A549 (cell line): ENCODE data around the gene IFI30. TPM values are rescaled to one million over a fixed set of nuclear protein-coding genes. Genes with fewer than 3 reads are reported as not detected.

Source experiments
- ATAC-seq, 2 experiments: fragments of 200-7000 bp in 1 of 2; fragments of >200 bp in 1 of 2; cut with Nextera tagmentation in 1 of 2; cut with Tn5 transposase in 1 of 2; 3 replicates each; pipeline versions ENCODE4 v1.8.0 to v1.9.1; 2018 to 2020; ENCODE audit warnings: mild to moderate bottlenecking in 1 of 2, moderate library complexity in 1 of 2
- CTCF ChIA-PET: fragments of 300-600 bp; sonication (Branson Sonifier 250); formaldehyde crosslinking; extraction: SDS; loops from one replicate; lab custom pipeline; 2021; ENCODE audit warnings: antibody characterized with exemption, inconsistent platforms; lab: Yijun Ruan, JAX
- POLR2A ChIA-PET: fragments of 350-600 bp; formaldehyde crosslinking; extraction: SDS; loops from one replicate; lab custom pipeline; 2021; ENCODE audit warnings: antibody characterized with exemption, inconsistent platforms; lab: Yijun Ruan, JAX
- DNase-seq, 2 experiments: peaks; one replicate each; pipeline versions ENCODE4 v3.0.0 to v3.0.0-alpha.2; 2011 to 2016; ENCODE audit warnings: low read depth in 1 of 2, low spot score in 1 of 2
- FAIRE-seq: peaks from 2 replicates; lab custom pipeline; 2011; peaks lifted over from hg19 to GRCh38; lab: Jason Lieb, UNC
- H3K27ac ChIP-seq, 2 experiments: fragments of >200 bp; sonication (Bioruptor Twin); formaldehyde crosslinking; 3 replicates each; pipeline ENCODE4 v1.5.1; 2016 to 2017
- H3K4me1 ChIP-seq: fragments of >200 bp; sonication (Bioruptor Twin); formaldehyde crosslinking; 3 replicates; pipeline ENCODE4 v1.6.1; 2016
- H3K4me2 ChIP-seq: fragments of >200 bp; sonication (Bioruptor Twin); formaldehyde crosslinking; 3 replicates; pipeline ENCODE4 v1.6.1; 2016
- H3K4me3 ChIP-seq: fragments of >200 bp; sonication (Bioruptor Twin); formaldehyde crosslinking; 3 replicates; pipeline ENCODE4 v1.5.1; 2016
- H3K9me3 ChIP-seq: fragments of >200 bp; sonication (Bioruptor Twin); formaldehyde crosslinking; 3 replicates; pipeline ENCODE4 v1.6.1; 2016
- CBX2 ChIP-seq: fragments of 200-600 bp; sonication (generic); IDR thresholded peaks from 2 replicates; pipeline ENCODE4 v1.6.1; 2016; ENCODE audit warnings: low read depth, mild to moderate bottlenecking, borderline replicate concordance
- CBX8 ChIP-seq: fragments of 200-600 bp; sonication (generic); IDR thresholded peaks from 2 replicates; pipeline ENCODE4 v1.6.1; 2016
- CHD4 ChIP-seq: fragments of 200-600 bp; sonication (generic); IDR thresholded peaks from 2 replicates; pipeline ENCODE4 v1.6.1; 2016; ENCODE audit warnings: antibody characterized with exemption, mild to moderate bottlenecking, borderline replicate concordance
- EHF ChIP-seq: fragments of 250-450 bp; sonication (Bioruptor Pico); IDR thresholded peaks from 2 replicates; pipeline ENCODE4 v1.5.0; 2020; ENCODE audit warnings: mild to moderate bottlenecking
- EHMT2 ChIP-seq: fragments of 200-600 bp; sonication (generic); IDR thresholded peaks from 2 replicates; pipeline ENCODE4 v1.6.1; 2016; ENCODE audit warnings: antibody characterized with exemption, low read depth, mild to moderate bottlenecking, moderate library complexity
- ESRRA ChIP-seq: fragments of 150-350 bp; IDR thresholded peaks from 2 replicates; pipeline ENCODE4 v1.6.1; 2014; ENCODE audit warnings: mild to moderate bottlenecking, low read length, borderline replicate concordance
- GATA3 ChIP-seq: IDR thresholded peaks from 2 replicates; pipeline ENCODE4 v1.6.1; 2012; ENCODE audit warnings: borderline replicate concordance
- HOXA7 ChIP-seq: fragments of 250-450 bp; sonication (Bioruptor Pico); IDR thresholded peaks from 2 replicates; pipeline ENCODE4 v1.5.0; 2020; ENCODE audit warnings: mild to moderate bottlenecking, moderate library complexity
- JUNB ChIP-seq: fragments of >200 bp; sonication (Bioruptor Twin); formaldehyde crosslinking; IDR thresholded peaks from 2 replicates; pipeline ENCODE4 v1.6.1; 2016
- KDM1A ChIP-seq: fragments of 200-600 bp; sonication (generic); IDR thresholded peaks from 2 replicates; pipeline ENCODE4 v1.6.1; 2016; ENCODE audit warnings: low read depth, mild to moderate bottlenecking
- MYC ChIP-seq: IDR thresholded peaks from 2 replicates; pipeline ENCODE4 v1.6.1; 2012; ENCODE audit warnings: mild to moderate bottlenecking, inconsistent platforms, low read length, improper control_type of control experiment, borderline replicate concordance
- PHF8 ChIP-seq: fragments of 200-600 bp; sonication (generic); IDR thresholded peaks from 2 replicates; pipeline ENCODE4 v1.6.1; 2016; ENCODE audit warnings: low read depth, mild to moderate bottlenecking, antibody characterized with exemption, moderate library complexity, borderline replicate concordance
- RNF2 ChIP-seq: fragments of 200-600 bp; sonication (generic); IDR thresholded peaks from 2 replicates; pipeline ENCODE4 v1.6.1; 2016; ENCODE audit warnings: low read depth, mild to moderate bottlenecking, antibody characterized with exemption, moderate library complexity, borderline replicate concordance
- ZNF302 ChIP-seq: fragments of 250-450 bp; sonication (Bioruptor Pico); IDR thresholded peaks from 2 replicates; pipeline ENCODE4 v1.9.0; 2021; ENCODE audit warnings: inconsistent platforms, mild to moderate bottlenecking, moderate library complexity
- WGBS: methylation state at CpG from one replicate; pipeline ENCODE4 v1.1.6; 2017; ENCODE audit errors: missing lambda C conversion rate; 5-methylcytosine and 5-hydroxymethylcytosine counted together
- polyA plus RNA-seq, 4 experiments: library from polyadenylated mRNA; depleted of rRNA in 3 of 4; stranded (reverse); fragments of >200 nt; fragmentation: RNase III in 1 of 4; extraction: RNeasy Plus Mini Kit Qiagen cat#74134 plus additional on column Dnase treatment in 1 of 4; gene quantifications; 2 replicates in 3 of 4; 3 replicates in 1 of 4; pipeline ENCODE4 v1.2.3, GENCODE V29; 2011 to 2017
- TF ChIP-seq, protein P1 (sequence below): fragments of >200 bp; sonication (Bioruptor Twin); formaldehyde crosslinking; IDR thresholded peaks from 2 replicates; pipeline ENCODE4 v1.6.1; 2016
- TF ChIP-seq, protein P2 (sequence below): fragments of 250-450 bp; sonication (Bioruptor Pico); IDR thresholded peaks from 2 replicates; pipeline ENCODE4 v1.5.0; 2020; ENCODE audit warnings: low read depth, mild to moderate bottlenecking, moderate library complexity
- TF ChIP-seq, protein P3 (sequence below): fragments of >200 bp; sonication (Bioruptor Twin); formaldehyde crosslinking; IDR thresholded peaks from 3 replicates; pipeline ENCODE4 v1.5.1; 2016
- TF ChIP-seq, protein P4 (sequence below): fragments of >200 bp; sonication (Bioruptor Twin); formaldehyde crosslinking; IDR thresholded peaks from 3 replicates; pipeline ENCODE4 v1.6.1; 2016
- TF ChIP-seq, protein P5 (sequence below): fragments of 150-350 bp; IDR thresholded peaks from 2 replicates; pipeline ENCODE4 v1.6.1; 2014; ENCODE audit warnings: low read depth, mild to moderate bottlenecking, low read length
- TF ChIP-seq, protein P6 (sequence below): IDR thresholded peaks from 2 replicates; pipeline ENCODE4 v1.6.1; 2012

The IFI30 gene
- polyA plus RNA-seq, 2 of the 4 experiments (the other 2 are of a cell fraction) = 11.2 to 13.5 TPM

DNA sequence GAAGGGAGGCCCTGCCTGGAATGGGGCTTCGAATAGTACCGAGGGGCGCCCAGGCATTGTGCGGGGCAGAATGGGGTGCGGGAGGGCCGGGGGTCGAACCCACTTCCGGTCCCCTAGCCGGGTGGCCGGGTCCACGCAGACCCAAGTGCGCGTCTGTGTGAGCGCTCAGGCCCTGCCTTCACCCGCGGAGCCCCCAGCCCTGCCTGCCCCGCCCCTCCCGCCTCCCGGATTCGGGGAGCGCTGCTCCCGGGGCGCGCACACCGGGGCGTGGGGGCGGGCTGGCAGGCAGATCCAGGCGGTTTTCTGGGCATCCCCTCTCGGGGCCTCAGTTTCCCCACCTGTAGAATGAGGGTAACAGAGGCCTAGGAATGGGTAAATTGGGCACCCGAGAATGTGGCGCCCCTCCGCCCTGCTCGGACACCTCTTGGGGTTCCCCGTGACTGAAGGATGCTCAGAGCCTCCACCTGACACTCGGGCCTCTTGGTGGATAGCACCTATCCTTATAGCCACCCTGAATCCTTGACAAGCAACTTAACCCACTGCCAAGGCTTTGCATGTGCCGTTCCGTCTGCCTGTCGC lies 20.0 kb upstream of the IFI30 start:
- WGBS = 2% methylated on average over 9 of the region's 38 CpGs
- Histone ChIP-seq H3K4me1 (peaks cover 29% of the 10 kb centered on the region), H3K4me2 (peak overlapping the region; percentile 95), H3K4me3 (peak overlapping the region; percentile 59), H3K9me3 (no peaks in the 10 kb centered on the region)
- POLR2A ChIA-PET = no interaction called here
- CTCF ChIA-PET = no interaction called here
- ATAC-seq = no peak
- no peak for TF ChIP-seq MYC
- TF ChIP-seq PHF8 = 0 out of 2 replicates have a peak, but pooled peaks have one; percentile 12
- TF ChIP-seq, all 56 proteins: peak for 1
- H3K27ac ChIP-seq = peak overlapping the region; percentile 77 to 95
- FAIRE-seq (no peak), DNase-seq (no peak)

DNA sequence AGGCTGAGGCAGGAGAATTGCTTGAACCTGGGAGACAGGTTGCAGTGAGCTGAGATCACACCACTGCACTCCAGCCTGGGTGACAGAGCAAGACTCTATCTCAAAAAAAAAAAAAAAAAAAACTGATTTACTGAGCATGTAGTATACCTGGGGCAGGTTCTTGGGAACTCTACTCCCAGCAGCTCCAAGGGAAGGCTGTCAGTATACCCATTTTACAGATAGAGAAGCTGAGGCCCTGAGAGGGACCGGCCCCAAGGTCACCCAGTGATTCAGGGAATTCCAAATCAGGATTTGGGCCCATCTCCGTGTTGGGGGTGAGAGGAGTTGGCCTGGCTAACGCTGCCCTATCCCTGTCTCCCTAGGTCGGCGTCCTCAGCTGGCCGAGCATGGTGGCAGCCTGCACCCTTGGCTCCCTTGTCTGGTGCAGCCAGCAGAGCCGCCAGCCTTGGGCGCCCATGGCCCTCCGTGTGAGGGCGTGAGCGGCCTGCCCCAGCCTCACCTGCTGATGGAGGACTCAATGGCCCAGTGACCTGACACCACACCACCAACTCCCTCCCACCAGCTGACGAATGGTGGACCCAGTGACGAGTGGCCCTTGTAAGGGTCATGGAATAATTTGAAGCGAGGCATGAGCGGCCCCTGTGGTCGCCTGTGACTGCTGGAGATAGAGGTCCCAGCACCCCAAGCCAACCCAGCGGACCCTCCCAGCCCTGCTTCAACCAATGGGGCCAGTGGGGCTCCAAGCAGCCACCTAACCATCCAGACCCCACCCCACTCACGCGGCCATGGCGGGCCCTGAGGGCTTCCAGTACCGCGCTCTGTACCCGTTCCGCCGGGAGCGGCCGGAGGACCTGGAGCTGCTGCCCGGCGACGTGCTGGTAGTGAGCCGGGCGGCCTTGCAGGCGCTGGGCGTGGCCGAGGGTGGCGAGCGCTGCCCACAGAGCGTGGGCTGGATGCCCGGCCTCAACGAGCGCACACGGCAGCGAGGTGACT lies 18.2 kb upstream of the IFI30 start:
- FAIRE-seq (no peak), DNase-seq (no peak), ATAC-seq (no peak)
- no peak overlapping the region for H3K4me3 ChIP-seq
- peak overlapping the region in 1 of 2 experiments; percentile 79; a peak in 1 of 6 replicates for H3K27ac ChIP-seq
- H3K4me1 ChIP-seq = peaks cover 29% of the 10 kb centered on the region
- no peaks in the 10 kb centered on the region for H3K9me3 ChIP-seq
- 94% methylated on average over 29 of the region's 43 CpGs for WGBS
- TF ChIP-seq, protein P1, sequence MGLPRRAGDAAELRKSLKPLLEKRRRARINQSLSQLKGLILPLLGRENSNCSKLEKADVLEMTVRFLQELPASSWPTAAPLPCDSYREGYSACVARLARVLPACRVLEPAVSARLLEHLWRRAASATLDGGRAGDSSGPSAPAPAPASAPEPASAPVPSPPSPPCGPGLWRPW = no peak
- TF ChIP-seq JUNB (no peak), EHF (CRISPR knock-in tag) (no peak), GATA3 (no peak), HOXA7 (CRISPR knock-in tag) (no peak), CBX8 (no peak), ESRRA (no peak), RNF2 (no peak), KDM1A (no peak), EHMT2 (no peak), CBX2 (no peak), CHD4 (no peak), ZNF302 (CRISPR knock-in tag) (no peak)
- TF ChIP-seq, protein P2, sequence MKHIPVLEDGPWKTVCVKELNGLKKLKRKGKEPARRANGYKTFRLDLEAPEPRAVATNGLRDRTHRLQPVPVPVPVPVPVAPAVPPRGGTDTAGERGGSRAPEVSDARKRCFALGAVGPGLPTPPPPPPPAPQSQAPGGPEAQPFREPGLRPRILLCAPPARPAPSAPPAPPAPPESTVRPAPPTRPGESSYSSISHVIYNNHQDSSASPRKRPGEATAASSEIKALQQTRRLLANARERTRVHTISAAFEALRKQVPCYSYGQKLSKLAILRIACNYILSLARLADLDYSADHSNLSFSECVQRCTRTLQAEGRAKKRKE (CRISPR knock-in tag) = no peak
- TF ChIP-seq, protein P3, sequence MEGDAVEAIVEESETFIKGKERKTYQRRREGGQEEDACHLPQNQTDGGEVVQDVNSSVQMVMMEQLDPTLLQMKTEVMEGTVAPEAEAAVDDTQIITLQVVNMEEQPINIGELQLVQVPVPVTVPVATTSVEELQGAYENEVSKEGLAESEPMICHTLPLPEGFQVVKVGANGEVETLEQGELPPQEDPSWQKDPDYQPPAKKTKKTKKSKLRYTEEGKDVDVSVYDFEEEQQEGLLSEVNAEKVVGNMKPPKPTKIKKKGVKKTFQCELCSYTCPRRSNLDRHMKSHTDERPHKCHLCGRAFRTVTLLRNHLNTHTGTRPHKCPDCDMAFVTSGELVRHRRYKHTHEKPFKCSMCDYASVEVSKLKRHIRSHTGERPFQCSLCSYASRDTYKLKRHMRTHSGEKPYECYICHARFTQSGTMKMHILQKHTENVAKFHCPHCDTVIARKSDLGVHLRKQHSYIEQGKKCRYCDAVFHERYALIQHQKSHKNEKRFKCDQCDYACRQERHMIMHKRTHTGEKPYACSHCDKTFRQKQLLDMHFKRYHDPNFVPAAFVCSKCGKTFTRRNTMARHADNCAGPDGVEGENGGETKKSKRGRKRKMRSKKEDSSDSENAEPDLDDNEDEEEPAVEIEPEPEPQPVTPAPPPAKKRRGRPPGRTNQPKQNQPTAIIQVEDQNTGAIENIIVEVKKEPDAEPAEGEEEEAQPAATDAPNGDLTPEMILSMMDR = no peak
- TF ChIP-seq, protein P4, sequence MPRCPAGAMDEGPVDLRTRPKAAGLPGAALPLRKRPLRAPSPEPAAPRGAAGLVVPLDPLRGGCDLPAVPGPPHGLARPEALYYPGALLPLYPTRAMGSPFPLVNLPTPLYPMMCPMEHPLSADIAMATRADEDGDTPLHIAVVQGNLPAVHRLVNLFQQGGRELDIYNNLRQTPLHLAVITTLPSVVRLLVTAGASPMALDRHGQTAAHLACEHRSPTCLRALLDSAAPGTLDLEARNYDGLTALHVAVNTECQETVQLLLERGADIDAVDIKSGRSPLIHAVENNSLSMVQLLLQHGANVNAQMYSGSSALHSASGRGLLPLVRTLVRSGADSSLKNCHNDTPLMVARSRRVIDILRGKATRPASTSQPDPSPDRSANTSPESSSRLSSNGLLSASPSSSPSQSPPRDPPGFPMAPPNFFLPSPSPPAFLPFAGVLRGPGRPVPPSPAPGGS = no peak
- TF ChIP-seq, protein P5, sequence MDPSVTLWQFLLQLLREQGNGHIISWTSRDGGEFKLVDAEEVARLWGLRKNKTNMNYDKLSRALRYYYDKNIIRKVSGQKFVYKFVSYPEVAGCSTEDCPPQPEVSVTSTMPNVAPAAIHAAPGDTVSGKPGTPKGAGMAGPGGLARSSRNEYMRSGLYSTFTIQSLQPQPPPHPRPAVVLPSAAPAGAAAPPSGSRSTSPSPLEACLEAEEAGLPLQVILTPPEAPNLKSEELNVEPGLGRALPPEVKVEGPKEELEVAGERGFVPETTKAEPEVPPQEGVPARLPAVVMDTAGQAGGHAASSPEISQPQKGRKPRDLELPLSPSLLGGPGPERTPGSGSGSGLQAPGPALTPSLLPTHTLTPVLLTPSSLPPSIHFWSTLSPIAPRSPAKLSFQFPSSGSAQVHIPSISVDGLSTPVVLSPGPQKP = no peak
- TF ChIP-seq, protein P6, sequence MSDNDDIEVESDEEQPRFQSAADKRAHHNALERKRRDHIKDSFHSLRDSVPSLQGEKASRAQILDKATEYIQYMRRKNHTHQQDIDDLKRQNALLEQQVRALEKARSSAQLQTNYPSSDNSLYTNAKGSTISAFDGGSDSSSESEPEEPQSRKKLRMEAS = no peak
- POLR2A ChIA-PET = no interaction called here
- CTCF ChIA-PET = interaction anchor here (0.7 to 1.5 kb wide), 5 partner anchors 12 to 96 kb away, joined by 3 to 5 read pairs (median 3); partner anchors contain the start of gene MPV17L2
- H3K4me2 ChIP-seq = no peak overlapping the region
